Liver (tissue), 9 donors: Measurements from ENCODE around the gene CEACAM19. TPM values are rescaled to one million over a fixed set of nuclear protein-coding genes. Genes with fewer than 3 reads are reported as not detected.

Source experiments
- DNase-seq: peaks from one replicate; pipeline ENCODE4 v3.0.0-alpha.2; 2017; ENCODE audit warnings: low spot score
- H3K27ac ChIP-seq, 2 donors: one replicate each; pipeline ENCODE4 v1.7.0; 2013; ENCODE audit warnings: inconsistent platforms in 2 of 2, low read length in 2 of 2, control low read depth in 1 of 2, low read depth in 1 of 2, mild to moderate bottlenecking in 1 of 2
- H3K27me3 ChIP-seq, 4 donors: one replicate each; pipeline versions ENCODE4 v1.6.1 to v1.7.0; 2013; ENCODE audit warnings: low read length in 3 of 4, inconsistent platforms in 1 of 4, mild to moderate bottlenecking in 1 of 4, moderate library complexity in 1 of 4; ENCODE audit not compliant: control insufficient read depth in 4 of 4, insufficient read depth in 4 of 4
- H3K36me3 ChIP-seq, 4 donors: one replicate each; pipeline versions ENCODE4 v1.6.1 to v1.7.0; 2013; ENCODE audit warnings: low read length in 3 of 4, mild to moderate bottlenecking in 3 of 4, low read depth in 1 of 4, moderate library complexity in 1 of 4; ENCODE audit not compliant: control insufficient read depth in 4 of 4, insufficient read depth in 3 of 4
- H3K4me1 ChIP-seq, 4 donors: one replicate each; pipeline versions ENCODE4 v1.6.1 to v1.7.0; 2013; ENCODE audit warnings: low read length in 3 of 4, mild to moderate bottlenecking in 3 of 4, moderate library complexity in 1 of 4; ENCODE audit not compliant: control insufficient read depth in 4 of 4, insufficient read depth in 4 of 4
- H3K4me3 ChIP-seq, 3 donors: one replicate each; pipeline versions ENCODE4 v1.6.1 to v1.7.0; 2013; ENCODE audit warnings: low read length in 3 of 3, control low read depth in 1 of 3, low read depth in 1 of 3, mild to moderate bottlenecking in 1 of 3
- H3K9ac ChIP-seq, 2 donors: one replicate each; pipeline ENCODE4 v1.7.0; 2013; ENCODE audit warnings: low read length in 2 of 2, mild to moderate bottlenecking in 2 of 2, moderate library complexity in 2 of 2, control low read depth in 1 of 2, low read depth in 1 of 2
- H3K9me3 ChIP-seq, 4 donors: one replicate each; pipeline versions ENCODE4 v1.6.1 to v1.7.0; 2013; ENCODE audit warnings: low read length in 3 of 4; ENCODE audit not compliant: control insufficient read depth in 4 of 4
- EGR1 ChIP-seq, 2 donors: IDR thresholded peaks; 2 replicates each; pipeline ENCODE4 v1.6.1; 2016 to 2018; ENCODE audit warnings: antibody characterized with exemption in 2 of 2, low read depth in 2 of 2
- FOXA1 ChIP-seq: IDR thresholded peaks from 2 replicates; pipeline ENCODE4 v1.6.1; 2016; ENCODE audit warnings: antibody characterized with exemption
- GABPA ChIP-seq, 2 donors: IDR thresholded peaks in 1 of 2; conservative IDR thresholded peaks in 1 of 2; 2 replicates each; pipeline ENCODE4 v1.6.1; 2016; ENCODE audit warnings: antibody characterized with exemption in 2 of 2, mild to moderate bottlenecking in 1 of 2, moderate library complexity in 1 of 2
- NR2F2 ChIP-seq: IDR thresholded peaks from 2 replicates; pipeline ENCODE4 v1.6.1; 2016; ENCODE audit warnings: antibody characterized with exemption
- RAD21 ChIP-seq, 2 donors: IDR thresholded peaks; 2 replicates each; pipeline ENCODE4 v1.6.1; 2016; ENCODE audit warnings: antibody characterized with exemption in 2 of 2, mild to moderate bottlenecking in 2 of 2
- SP1 ChIP-seq: IDR thresholded peaks from 2 replicates; pipeline ENCODE4 v1.6.1; 2018; ENCODE audit warnings: antibody characterized with exemption, mild to moderate bottlenecking
- TAF1 ChIP-seq: conservative IDR thresholded peaks from 2 replicates; pipeline ENCODE4 v1.6.1; 2016; ENCODE audit warnings: antibody characterized with exemption, mild to moderate bottlenecking
- YY1 ChIP-seq: IDR thresholded peaks from 2 replicates; pipeline ENCODE4 v1.6.1; 2016; ENCODE audit warnings: antibody characterized with exemption, mild to moderate bottlenecking
- WGBS: extraction: QIAGEN DNeasy Blood & Tissue Kit; methylation state at CpG from one replicate; pipeline ENCODE4 v1.1.7; 2013; 5-methylcytosine and 5-hydroxymethylcytosine counted together
- polyA plus RNA-seq, 2 donors: library from polyadenylated mRNA; stranded (reverse) in 1 of 2; unstranded in 1 of 2; fragments of 200-250 nt in 1 of 2; fragments of >200 nt in 1 of 2; fragmentation: Nextera tagmentation in 1 of 2; extraction: Ambion mirVana in 1 of 2; gene quantifications; one replicate each; pipeline versions ENCODE4 v1.2.1 to v1.2.3, GENCODE V29; 2013 to 2015
- total RNA-seq, 2 donors: library from RNA; depleted of rRNA; stranded (reverse); fragments of >200 nt; gene quantifications; one replicate each; pipeline ENCODE4 v1.2.3, GENCODE V29; 2014
- TF ChIP-seq, protein P1 (sequence below): IDR thresholded peaks from 2 replicates; pipeline ENCODE4 v1.6.1; 2016; ENCODE audit warnings: antibody characterized with exemption, mild to moderate bottlenecking
- TF ChIP-seq, protein P2 (sequence below): IDR thresholded peaks from 2 replicates; pipeline ENCODE4 v1.6.1; 2016; ENCODE audit warnings: antibody characterized with exemption
- TF ChIP-seq, protein P3 (sequence below): IDR thresholded peaks from 2 replicates; pipeline ENCODE4 v1.6.1; 2016; ENCODE audit warnings: antibody characterized with exemption
- TF ChIP-seq, protein P4 (sequence below): fragments of 150-350 bp; IDR thresholded peaks from 2 replicates; pipeline ENCODE4 v1.5.1; 2017; ENCODE audit warnings: improper control_type of control experiment, low read depth, low read length; ENCODE audit not compliant: missing input control
- donor health status: healthy.
- donor health status: healthy.
- donor health status: healthy.
- donor health status: healthy.
- donor health status: healthy.

The CEACAM19 gene
- total and polyA plus RNA-seq, 4 donors, result 0.75 to 2.6 (median 1.3) TPM

- DNase-seq, result no peak
- no peaks in the 10 kb centered on the region for H3K9me3 ChIP-seq
- TF ChIP-seq FOXA1, result no peak
- no peak for TF ChIP-seq TAF1
- TF ChIP-seq, protein P1, sequence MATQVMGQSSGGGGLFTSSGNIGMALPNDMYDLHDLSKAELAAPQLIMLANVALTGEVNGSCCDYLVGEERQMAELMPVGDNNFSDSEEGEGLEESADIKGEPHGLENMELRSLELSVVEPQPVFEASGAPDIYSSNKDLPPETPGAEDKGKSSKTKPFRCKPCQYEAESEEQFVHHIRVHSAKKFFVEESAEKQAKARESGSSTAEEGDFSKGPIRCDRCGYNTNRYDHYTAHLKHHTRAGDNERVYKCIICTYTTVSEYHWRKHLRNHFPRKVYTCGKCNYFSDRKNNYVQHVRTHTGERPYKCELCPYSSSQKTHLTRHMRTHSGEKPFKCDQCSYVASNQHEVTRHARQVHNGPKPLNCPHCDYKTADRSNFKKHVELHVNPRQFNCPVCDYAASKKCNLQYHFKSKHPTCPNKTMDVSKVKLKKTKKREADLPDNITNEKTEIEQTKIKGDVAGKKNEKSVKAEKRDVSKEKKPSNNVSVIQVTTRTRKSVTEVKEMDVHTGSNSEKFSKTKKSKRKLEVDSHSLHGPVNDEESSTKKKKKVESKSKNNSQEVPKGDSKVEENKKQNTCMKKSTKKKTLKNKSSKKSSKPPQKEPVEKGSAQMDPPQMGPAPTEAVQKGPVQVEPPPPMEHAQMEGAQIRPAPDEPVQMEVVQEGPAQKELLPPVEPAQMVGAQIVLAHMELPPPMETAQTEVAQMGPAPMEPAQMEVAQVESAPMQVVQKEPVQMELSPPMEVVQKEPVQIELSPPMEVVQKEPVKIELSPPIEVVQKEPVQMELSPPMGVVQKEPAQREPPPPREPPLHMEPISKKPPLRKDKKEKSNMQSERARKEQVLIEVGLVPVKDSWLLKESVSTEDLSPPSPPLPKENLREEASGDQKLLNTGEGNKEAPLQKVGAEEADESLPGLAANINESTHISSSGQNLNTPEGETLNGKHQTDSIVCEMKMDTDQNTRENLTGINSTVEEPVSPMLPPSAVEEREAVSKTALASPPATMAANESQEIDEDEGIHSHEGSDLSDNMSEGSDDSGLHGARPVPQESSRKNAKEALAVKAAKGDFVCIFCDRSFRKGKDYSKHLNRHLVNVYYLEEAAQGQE, result no peak
- TF ChIP-seq YY1, result no peak
- TF ChIP-seq RAD21 (IDR thresholded peaks at IDR 0.05), result no peak
- TF ChIP-seq EGR1 (IDR thresholded peaks at IDR 0.05; ENCODE audit: low read depth in 2 of 2), result no peak
- TF ChIP-seq, protein P2, sequence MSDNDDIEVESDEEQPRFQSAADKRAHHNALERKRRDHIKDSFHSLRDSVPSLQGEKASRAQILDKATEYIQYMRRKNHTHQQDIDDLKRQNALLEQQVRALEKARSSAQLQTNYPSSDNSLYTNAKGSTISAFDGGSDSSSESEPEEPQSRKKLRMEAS, result no peak
- no peak for TF ChIP-seq GABPA (IDR thresholded peaks at IDR 0.05 in 1 of 2, conservative IDR thresholded peaks at IDR 0.05 in 1 of 2)
- TF ChIP-seq NR2F2, result no peak
- TF ChIP-seq SP1, result no peak
- TF ChIP-seq, protein P3, sequence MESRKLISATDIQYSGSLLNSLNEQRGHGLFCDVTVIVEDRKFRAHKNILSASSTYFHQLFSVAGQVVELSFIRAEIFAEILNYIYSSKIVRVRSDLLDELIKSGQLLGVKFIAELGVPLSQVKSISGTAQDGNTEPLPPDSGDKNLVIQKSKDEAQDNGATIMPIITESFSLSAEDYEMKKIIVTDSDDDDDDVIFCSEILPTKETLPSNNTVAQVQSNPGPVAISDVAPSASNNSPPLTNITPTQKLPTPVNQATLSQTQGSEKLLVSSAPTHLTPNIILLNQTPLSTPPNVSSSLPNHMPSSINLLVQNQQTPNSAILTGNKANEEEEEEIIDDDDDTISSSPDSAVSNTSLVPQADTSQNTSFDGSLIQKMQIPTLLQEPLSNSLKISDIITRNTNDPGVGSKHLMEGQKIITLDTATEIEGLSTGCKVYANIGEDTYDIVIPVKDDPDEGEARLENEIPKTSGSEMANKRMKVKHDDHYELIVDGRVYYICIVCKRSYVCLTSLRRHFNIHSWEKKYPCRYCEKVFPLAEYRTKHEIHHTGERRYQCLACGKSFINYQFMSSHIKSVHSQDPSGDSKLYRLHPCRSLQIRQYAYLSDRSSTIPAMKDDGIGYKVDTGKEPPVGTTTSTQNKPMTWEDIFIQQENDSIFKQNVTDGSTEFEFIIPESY, result no peak
- TF ChIP-seq, protein P4, sequence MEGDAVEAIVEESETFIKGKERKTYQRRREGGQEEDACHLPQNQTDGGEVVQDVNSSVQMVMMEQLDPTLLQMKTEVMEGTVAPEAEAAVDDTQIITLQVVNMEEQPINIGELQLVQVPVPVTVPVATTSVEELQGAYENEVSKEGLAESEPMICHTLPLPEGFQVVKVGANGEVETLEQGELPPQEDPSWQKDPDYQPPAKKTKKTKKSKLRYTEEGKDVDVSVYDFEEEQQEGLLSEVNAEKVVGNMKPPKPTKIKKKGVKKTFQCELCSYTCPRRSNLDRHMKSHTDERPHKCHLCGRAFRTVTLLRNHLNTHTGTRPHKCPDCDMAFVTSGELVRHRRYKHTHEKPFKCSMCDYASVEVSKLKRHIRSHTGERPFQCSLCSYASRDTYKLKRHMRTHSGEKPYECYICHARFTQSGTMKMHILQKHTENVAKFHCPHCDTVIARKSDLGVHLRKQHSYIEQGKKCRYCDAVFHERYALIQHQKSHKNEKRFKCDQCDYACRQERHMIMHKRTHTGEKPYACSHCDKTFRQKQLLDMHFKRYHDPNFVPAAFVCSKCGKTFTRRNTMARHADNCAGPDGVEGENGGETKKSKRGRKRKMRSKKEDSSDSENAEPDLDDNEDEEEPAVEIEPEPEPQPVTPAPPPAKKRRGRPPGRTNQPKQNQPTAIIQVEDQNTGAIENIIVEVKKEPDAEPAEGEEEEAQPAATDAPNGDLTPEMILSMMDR, result no peak
- H3K4me3 ChIP-seq, result no peak overlapping the region
- peaks cover 0 to 3% (median 2%) of the 10 kb centered on the region in 4 donors for H3K36me3 ChIP-seq
- H3K27me3 ChIP-seq, result no peaks in the 10 kb centered on the region
- 90% methylated on average over 15 of the region's 15 CpGs for WGBS
- H3K9ac ChIP-seq, result no peak overlapping the region
- H3K27ac ChIP-seq, result no peak overlapping the region
- H3K4me1 ChIP-seq, result peaks cover 0 to 2% (median 0%) of the 10 kb centered on the region in 4 donors
These were observed 10.9 kb downstream of the CEACAM19 start for GRCh38 chr19:44681992-44682790.

DNA sequence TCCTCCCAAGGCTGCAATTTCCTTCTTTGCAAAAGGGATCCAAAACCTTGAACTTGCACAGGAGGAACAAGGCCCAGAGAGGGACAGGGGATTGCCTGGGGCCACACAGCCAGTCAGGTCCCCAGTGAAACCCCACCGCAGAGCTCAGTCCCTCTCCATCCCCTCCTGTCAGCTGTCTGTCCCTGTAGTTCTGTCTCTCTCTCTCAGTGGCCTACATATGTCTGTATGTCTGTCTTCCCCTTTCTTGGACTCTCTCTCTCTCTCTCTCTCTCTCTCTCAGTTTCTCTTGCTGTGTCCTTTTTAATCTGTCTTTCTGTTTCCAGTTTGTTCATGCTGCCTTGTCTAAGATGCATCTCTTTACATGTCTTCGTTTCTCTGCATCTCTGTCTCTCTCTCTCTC is 11.5 kb downstream of the CEACAM19 start:
- Histone ChIP-seq H3K27ac (no peak overlapping the region), H3K9me3 (no peaks in the 10 kb centered on the region), H3K27me3 (no peaks in the 10 kb centered on the region), H3K9ac (no peak overlapping the region), H3K4me1 (peaks cover 0 to 2% (median 0%) of the 10 kb centered on the region in 4 donors), H3K36me3 (peaks cover 0 to 3% (median 2%) of the 10 kb centered on the region in 4 donors), H3K4me3 (no peak overlapping the region)
- no peak for DNase-seq
- TF ChIP-seq TAF1, result no peak
- 92% methylated on average over 2 of the region's 2 CpGs for WGBS
